D721Med (cell line): ENCODE measurements around the gene TSR1.
A peak's percentile ranks its signal among the peaks of the same experiment; 100 is the strongest.

Source experiments
- DNase-seq: peaks from one replicate; pipeline ENCODE4 v3.0.0; 2011; ENCODE audit warnings: low spot score; ENCODE audit not compliant: insufficient read length
- FAIRE-seq: peaks from 2 replicates; lab custom pipeline; 2011; peaks lifted over from hg19 to GRCh38; lab: Jason Lieb, UNC
- TF ChIP-seq, protein P1 (sequence below): IDR thresholded peaks from 2 replicates; pipeline ENCODE4 v1.5.1; 2012; ENCODE audit warnings: mild to moderate bottlenecking, control low read depth; ENCODE audit not compliant: insufficient read depth; ENCODE audit errors: missing control alignments

TSR1 gene

DNA sequence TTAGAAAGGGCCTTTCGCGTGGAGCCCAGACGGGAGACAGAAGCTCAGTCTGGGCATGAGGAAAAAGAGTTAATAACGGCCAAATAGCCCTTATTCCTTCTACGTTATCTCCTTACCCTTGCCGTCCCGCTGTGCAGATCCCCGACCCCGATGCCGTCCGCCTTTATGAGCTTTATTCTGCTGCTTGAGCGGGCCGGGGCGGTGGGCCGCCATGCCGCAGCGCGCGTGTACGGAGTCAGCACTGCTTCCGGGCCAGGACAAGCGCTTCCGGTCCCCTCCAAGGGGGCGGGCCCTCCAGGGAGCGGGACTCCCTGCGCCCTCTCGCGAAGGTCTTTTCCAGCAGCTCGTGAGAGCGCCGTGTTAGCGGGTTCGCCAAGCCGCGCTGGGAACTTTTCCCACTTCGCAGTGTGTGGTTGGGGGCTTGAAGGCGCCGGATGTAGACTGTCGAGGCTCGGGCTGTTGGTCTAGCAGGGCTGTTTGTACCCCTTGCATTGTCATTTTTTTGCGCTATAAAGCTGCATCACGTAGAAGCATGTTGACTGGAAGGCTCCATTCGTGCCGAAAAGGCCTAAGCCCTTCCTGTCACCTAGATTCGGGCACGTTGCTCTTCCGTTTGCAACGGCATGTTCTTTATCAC lies at the start of gene TSR1:
Gene TSR1 (minus strand): TSS at position 243 of the 637 bp plus-strand sequence. CDS start 30 bp downstream, at position 213.
- TF ChIP-seq, protein P1, sequence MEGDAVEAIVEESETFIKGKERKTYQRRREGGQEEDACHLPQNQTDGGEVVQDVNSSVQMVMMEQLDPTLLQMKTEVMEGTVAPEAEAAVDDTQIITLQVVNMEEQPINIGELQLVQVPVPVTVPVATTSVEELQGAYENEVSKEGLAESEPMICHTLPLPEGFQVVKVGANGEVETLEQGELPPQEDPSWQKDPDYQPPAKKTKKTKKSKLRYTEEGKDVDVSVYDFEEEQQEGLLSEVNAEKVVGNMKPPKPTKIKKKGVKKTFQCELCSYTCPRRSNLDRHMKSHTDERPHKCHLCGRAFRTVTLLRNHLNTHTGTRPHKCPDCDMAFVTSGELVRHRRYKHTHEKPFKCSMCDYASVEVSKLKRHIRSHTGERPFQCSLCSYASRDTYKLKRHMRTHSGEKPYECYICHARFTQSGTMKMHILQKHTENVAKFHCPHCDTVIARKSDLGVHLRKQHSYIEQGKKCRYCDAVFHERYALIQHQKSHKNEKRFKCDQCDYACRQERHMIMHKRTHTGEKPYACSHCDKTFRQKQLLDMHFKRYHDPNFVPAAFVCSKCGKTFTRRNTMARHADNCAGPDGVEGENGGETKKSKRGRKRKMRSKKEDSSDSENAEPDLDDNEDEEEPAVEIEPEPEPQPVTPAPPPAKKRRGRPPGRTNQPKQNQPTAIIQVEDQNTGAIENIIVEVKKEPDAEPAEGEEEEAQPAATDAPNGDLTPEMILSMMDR: peak; percentile 24
- DNase-seq: peak; percentile 97
- FAIRE-seq: no peak

DNA sequence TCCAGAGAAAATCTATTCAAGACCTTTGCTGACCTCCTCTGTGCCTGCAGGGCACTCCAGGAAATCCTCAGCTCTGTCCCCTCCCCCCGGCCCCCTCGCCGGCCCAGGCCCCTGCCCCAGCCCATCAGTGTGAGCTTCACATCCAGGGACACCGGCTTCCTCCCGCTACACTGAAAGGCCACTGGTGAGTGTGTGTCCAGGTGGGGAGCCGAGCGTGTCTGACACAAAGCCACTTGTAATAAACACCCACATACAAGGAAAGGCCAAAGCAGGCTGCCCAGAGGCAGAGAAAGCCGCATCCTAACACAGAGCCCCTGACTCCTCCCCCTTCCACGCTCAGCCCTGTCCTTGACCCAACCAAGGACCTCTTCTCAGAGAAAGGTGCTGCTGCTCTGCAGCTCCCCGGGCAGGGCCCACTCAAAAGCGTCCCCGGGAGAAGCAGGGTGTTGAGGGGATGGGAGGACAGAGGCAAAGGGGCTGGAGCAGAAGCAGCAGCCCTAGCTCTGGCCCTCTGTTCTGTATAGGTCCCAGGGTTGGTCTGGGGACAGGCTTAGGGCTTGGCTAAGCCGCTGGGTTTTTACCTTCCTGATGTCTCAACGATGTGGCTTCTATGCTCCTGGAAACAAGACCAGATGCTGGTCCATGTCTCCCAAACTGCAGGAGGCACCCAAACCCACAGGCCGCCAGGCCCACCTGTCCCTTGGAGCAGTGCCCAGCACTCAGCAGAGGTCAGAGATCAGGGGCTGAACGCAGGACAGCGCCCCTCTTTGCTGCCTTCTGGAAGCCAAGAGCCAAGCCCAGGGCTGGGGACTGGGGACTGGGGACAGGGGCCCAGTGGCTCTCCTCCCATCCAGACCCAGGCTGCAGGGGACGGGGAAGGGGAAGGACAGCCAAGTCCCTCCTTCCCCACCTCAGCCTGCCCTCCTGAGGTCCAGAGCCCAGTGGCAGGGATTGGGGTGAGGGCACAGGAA lies 49.3 kb upstream of the TSR1 start:
- DNase-seq (no peak), FAIRE-seq (no peak)
- TF ChIP-seq, protein P1: no peak

- TF ChIP-seq, protein P1: no peak
- FAIRE-seq (no peak), DNase-seq (no peak)
Observed at GRCh38 chr17:2384439-2385127, 48.3 kb upstream of the TSR1 start.

- TF ChIP-seq, protein P1: no peak
- DNase-seq: no peak
- FAIRE-seq: no peak
Observed at GRCh38 chr17:2383628-2384167, 47.4 kb upstream of the TSR1 start.

- DNase-seq (no peak), FAIRE-seq (no peak)
- TF ChIP-seq, protein P1: no peak
Observed at GRCh38 chr17:2380950-2381649, 44.8 kb upstream of the TSR1 start.

DNA sequence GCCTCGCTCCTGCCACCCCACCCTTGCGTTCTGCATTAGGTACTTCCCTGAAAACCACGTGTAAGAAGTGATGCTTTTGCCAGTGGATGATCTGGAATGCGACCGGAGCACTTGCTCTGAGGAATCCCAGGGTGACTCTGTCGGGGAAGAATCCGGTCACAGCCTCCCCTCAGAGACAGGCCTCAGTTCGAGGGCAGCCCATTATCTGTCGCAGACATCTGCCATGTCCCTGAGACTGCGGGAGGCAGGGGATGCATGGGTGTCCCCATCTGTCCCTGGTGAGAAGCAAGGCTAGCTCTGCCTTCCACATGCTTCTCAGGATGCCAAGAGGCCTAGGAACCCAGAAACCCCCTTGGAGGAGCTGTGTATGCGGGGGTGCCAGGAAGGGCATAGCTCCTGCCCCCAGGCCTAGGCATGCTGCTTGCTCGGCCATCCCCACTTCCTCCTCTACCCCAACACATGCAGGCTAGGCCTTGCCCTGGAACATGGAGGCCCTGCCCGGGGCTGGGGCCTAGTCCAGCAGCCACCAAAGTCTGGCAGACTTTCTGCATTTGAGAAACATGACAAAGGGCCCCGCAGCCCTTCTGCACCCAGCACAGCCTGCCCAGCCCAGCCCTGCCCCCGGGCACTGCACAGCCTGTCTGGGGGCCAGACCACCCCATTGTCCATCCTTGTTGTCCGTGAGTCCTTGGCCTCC lies 44.1 kb upstream of the TSR1 start:
- FAIRE-seq (no peak), DNase-seq (no peak)
- TF ChIP-seq, protein P1: no peak
